ENCODE results near the gene ZC3H18.

GRCh38 chr16:88659160-88659559 lies 89.0 kb downstream of the ZC3H18 start:
- TF ChIP-seq POLR2A (IDR thresholded peaks at IDR 0.05; ENCODE audit: low read depth, low read length) (no peak), NFE2L2 (IDR thresholded peaks at IDR 0.05; ENCODE audit: low read depth, low read length) (no peak)
